K562 (cell line): ENCODE measurements around the gene PIN1. TPM values are rescaled to one million over a fixed set of nuclear protein-coding genes. Genes with fewer than 3 reads are reported as not detected.

Source experiments
- ATAC-seq: fragments of 200-7000 bp; cut with Tn5 transposase; 3 replicates; pipeline ENCODE4 v1.9.1; 2020; ENCODE audit warnings: moderate library complexity
- BruUV-seq: library from RNA; stranded (reverse); fragments of 400-500 nt; replicated peaks from 2 replicates; lab custom pipeline; 2021; lab: Mats Ljungman, UMichigan
- CTCF ChIA-PET: fragments of 300-600 bp; formaldehyde crosslinking; extraction: SDS; loops from one replicate; lab custom pipeline; 2021; ENCODE audit warnings: low intra/inter-chr PET ratio; lab: Yijun Ruan, JAX
- POLR2A ChIA-PET: fragments of 300-600, 350-650 bp; sonication (Branson Sonifier 250); formaldehyde crosslinking; extraction: SDS; loops from one replicate; lab custom pipeline; 2021; ENCODE audit warnings: antibody characterized with exemption, inconsistent platforms; lab: Yijun Ruan, JAX
- DNase-seq, 4 experiments: peaks; one replicate each; pipeline versions ENCODE4 v3.0.0 to v3.0.0-alpha.2; 2011 to 2018; ENCODE audit warnings: low spot score in 3 of 4, mixed read lengths in 3 of 4; ENCODE audit errors: extremely low read depth in 1 of 4
- FAIRE-seq: peaks from 2 replicates; lab custom pipeline; 2011; peaks lifted over from hg19 to GRCh38; lab: Jason Lieb, UNC
- H2AFZ ChIP-seq: 2 replicates; pipeline ENCODE4 v1.6.0; 2011; ENCODE audit warnings: low read depth, low read length, control low read depth, inconsistent platforms
- H3K27ac ChIP-seq: fragments of 200-600 bp; 3 replicates; pipeline ENCODE4 v1.8.0; 2011; ENCODE audit warnings: low read depth, mild to moderate bottlenecking, control low read depth, inconsistent platforms, low read length, moderate library complexity, mixed read lengths; ENCODE audit errors: extremely low read depth
- H3K27me3 ChIP-seq, 2 experiments: fragments of 300-600 bp in 1 of 2; 2 replicates in 1 of 2; 3 replicates in 1 of 2; pipeline versions ENCODE4 v1.6.0 to v1.8.0; 2011; ENCODE audit warnings: inconsistent platforms in 2 of 2, low read length in 2 of 2, mild to moderate bottlenecking in 1 of 2, mixed read lengths in 1 of 2, moderate library complexity in 1 of 2; ENCODE audit not compliant: control insufficient read depth in 2 of 2, insufficient read depth in 2 of 2
- H3K36me3 ChIP-seq: fragments of 300-600 bp; 3 replicates; pipeline ENCODE4 v1.8.0; 2011; ENCODE audit warnings: mild to moderate bottlenecking, low read length, inconsistent platforms; ENCODE audit not compliant: control insufficient read depth, insufficient read depth
- H3K4me1 ChIP-seq, 2 experiments: fragments of 200-600 bp in 1 of 2; replicated peaks in 1 of 2; 2 replicates in 1 of 2; 3 replicates in 1 of 2; pipeline versions ENCODE4 v1.5.1 to v1.8.0; 2011; ENCODE audit warnings: inconsistent platforms in 2 of 2, low read length in 2 of 2, mild to moderate bottlenecking in 1 of 2, mixed read lengths in 1 of 2, moderate library complexity in 1 of 2; ENCODE audit not compliant: control insufficient read depth in 2 of 2, insufficient read depth in 2 of 2
- H3K4me2 ChIP-seq: 2 replicates; pipeline ENCODE4 v1.6.1; 2011; ENCODE audit warnings: low read length, control low read depth, inconsistent platforms, mixed read lengths; ENCODE audit not compliant: insufficient read depth
- H3K4me3 ChIP-seq: fragments of 200-600 bp; sonication (generic), shearing (Covaris generic); 2 replicates; pipeline ENCODE4 v1.5.1; 2016; ENCODE audit warnings: control low read depth, inconsistent platforms
- H3K79me2 ChIP-seq: fragments of 200-600 bp; 3 replicates; pipeline ENCODE4 v1.8.0; 2011; ENCODE audit warnings: low read length, inconsistent platforms; ENCODE audit not compliant: control insufficient read depth, insufficient read depth
- H3K9ac ChIP-seq, 2 experiments: 2 replicates each; pipeline versions ENCODE4 v1.6.0 to v1.6.1; 2011; ENCODE audit warnings: low read depth in 2 of 2, low read length in 2 of 2, control low read depth in 1 of 2, inconsistent platforms in 1 of 2, mild to moderate bottlenecking in 1 of 2, mixed read lengths in 1 of 2; ENCODE audit not compliant: insufficient read depth in 1 of 2
- H3K9me1 ChIP-seq: one replicate; pipeline ENCODE4 v1.6.0; 2011; ENCODE audit warnings: inconsistent platforms, mild to moderate bottlenecking, low read length, moderate library complexity; ENCODE audit not compliant: control insufficient read depth, insufficient read depth
- H3K9me3 ChIP-seq: replicated peaks from 2 replicates; pipeline ENCODE4 v1.5.1; 2011; ENCODE audit warnings: low read depth, low read length, inconsistent platforms; ENCODE audit not compliant: control insufficient read depth, insufficient read depth
- H4K20me1 ChIP-seq: replicated peaks from 2 replicates; pipeline ENCODE4 v1.6.1; 2011; ENCODE audit warnings: low read length, inconsistent platforms, mixed read lengths; ENCODE audit not compliant: control insufficient read depth, insufficient read depth
- POLR2A ChIP-seq: fragments of 450-650 bp; conservative IDR thresholded peaks from 2 replicates; pipeline ENCODE4 v1.6.1; 2016
- SMAD4 ChIP-seq: fragments of 250-450 bp; sonication (Bioruptor Pico); conservative IDR thresholded peaks from 2 replicates; pipeline ENCODE4 v1.8.0; 2021; ENCODE audit warnings: inconsistent platforms, mild to moderate bottlenecking, moderate library complexity
- TARDBP ChIP-seq: fragments of 450-650 bp; IDR thresholded peaks from 2 replicates; pipeline ENCODE4 v1.6.1; 2016
- USF2 ChIP-seq: sonication (generic); formaldehyde crosslinking; IDR thresholded peaks from 2 replicates; pipeline ENCODE4 v1.5.0; 2020; ENCODE audit warnings: missing genetic modification reagents
- WGBS: fragments of 100-300 bp; shearing (Covaris generic); methylation state at CpG from one replicate; pipeline ENCODE4 v1.1.6; 2016; ENCODE audit warnings: low coverage, mixed read lengths; ENCODE audit not compliant: insufficient coverage; ENCODE audit errors: missing lambda C conversion rate; 5-methylcytosine and 5-hydroxymethylcytosine counted together
- in situ Hi-C: fragments of 300-500 bp; cut with MboI; formaldehyde crosslinking; loops from 4 replicates; pipeline ENCODE4 v1.15.0; 2018; ENCODE audit warnings: inconsistent platforms, mixed read lengths
- intact Hi-C: fragments of 100-400 bp; cut with micrococcal nuclease; formaldehyde crosslinking; loops from 2 replicates; pipeline ENCODE4 v1.14.2; 2022
- polyA plus RNA-seq, 8 experiments: library from polyadenylated mRNA; depleted of rRNA in 4 of 8; stranded (reverse) in 5 of 8; unstranded in 3 of 8; fragments of >200 nt; fragmentation: Nextera tagmentation in 2 of 8; fragmentation: Illumina TruSeq in 1 of 8; extraction: Ambion mirVana in 2 of 8; extraction: Trizol in 1 of 8; gene quantifications; 2 replicates each; pipeline versions ENCODE4 v1.2.1 to v1.2.3, GENCODE V29; 2011 to 2014; ENCODE audit warnings: inconsistent platforms in 1 of 8, missing spikeins in 1 of 8
- total RNA-seq, 7 experiments: library from RNA; depleted of rRNA in 6 of 7; stranded (reverse); fragments of >200 nt in 6 of 7; fragmentation: Illumina TruSeq in 2 of 7; extraction: Trizol in 2 of 7; gene quantifications; 2 replicates each; pipeline versions ENCODE4 v1.2.1 to v1.2.3, GENCODE V29; 2011 to 2021; ENCODE audit warnings: low replicate concordance in 1 of 7

PIN1 gene
- total and polyA plus RNA-seq, 9 of the 15 experiments (the other 6 are each of a cell fraction or from before 2014, with no cell fraction given), result 1.6 to 178 (median 42.5) TPM

DNA sequence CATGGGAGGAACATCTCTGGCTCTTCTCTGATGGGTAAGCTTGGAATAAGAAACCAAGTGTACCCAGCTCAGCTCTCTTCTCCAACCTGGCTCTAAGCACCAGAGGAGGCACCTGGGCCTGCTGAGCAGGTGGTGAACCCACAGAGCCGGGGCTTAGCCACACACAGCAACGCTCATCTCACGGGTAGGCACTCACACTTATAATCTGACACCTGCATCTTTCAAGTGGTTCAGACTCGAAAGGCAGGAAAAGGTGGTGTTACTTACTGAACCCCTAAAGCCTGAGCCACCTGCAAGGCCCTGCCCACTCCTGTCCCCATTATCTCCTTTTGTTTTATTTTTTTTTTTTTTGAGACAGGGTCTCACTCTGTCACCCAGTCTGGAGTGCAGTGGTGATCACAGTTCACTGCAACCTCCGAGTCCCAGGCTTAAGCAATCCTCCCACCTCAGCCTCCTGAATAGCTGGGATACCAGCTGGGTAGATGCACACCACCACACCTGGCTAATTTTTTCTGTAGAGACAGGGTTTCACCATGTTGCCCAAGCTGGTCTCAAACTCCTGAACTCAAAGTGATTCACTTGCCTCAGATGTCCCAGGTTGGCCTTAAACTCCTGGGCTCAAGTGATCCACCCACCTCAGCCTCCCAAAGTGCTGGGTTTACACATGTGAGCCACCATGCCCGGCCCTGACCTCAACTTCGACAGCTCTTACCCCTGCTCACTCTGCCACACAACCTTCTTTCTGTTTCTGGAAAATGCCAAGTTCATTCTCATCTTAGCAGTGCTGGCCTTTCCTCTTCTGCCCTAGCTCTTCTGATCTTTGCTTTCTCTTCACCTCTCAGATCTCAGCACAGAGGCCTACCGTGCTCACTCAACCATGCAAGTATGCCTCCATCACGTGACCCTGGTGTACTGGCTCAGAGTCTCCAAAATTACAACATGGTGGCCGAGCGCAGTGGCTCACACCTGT is 26.0 kb upstream of the PIN1 start:
- Histone ChIP-seq H3K9ac (0 out of 4 replicates have a peak overlapping the region, but pooled peaks of 1 of the 2 experiments have one; percentile 13), H3K27me3 (no peaks in the 10 kb centered on the region), H2AFZ (no peak overlapping the region), H3K4me1 (peaks cover 0 to 5% of the 10 kb centered on the region in 2 experiments; a peak in 1 of 5 replicates), H3K36me3 (peaks cover 45% of the 10 kb centered on the region; the same call in 2 of the 3 replicates), H3K9me3 (no peaks in the 10 kb centered on the region), H3K4me3 (no peak overlapping the region), H3K27ac (no peak overlapping the region), H3K9me1 (no peaks in the 10 kb centered on the region), H3K4me2 (no peak overlapping the region), H3K79me2 (no peaks in the 10 kb centered on the region), H4K20me1 (no peaks in the 10 kb centered on the region)
- no TSS peak for BruUV-seq
- 87% methylated on average over 11 of the region's 11 CpGs for WGBS
- no peak for TF ChIP-seq TARDBP
- no peak for TF ChIP-seq SMAD4
- 0 out of 2 replicates have a peak, but pooled peaks have one; percentile 8 for TF ChIP-seq USF2 (CRISPR knock-in tag)
- peak; percentile 53; the same call in 1 of the 2 replicates for TF ChIP-seq POLR2A
- ChIA-PET CTCF (no interaction called here), POLR2A (interaction anchor here (0.6 to 2.6 kb wide), 4 partner anchors 10 to 268 kb away, joined by 3 to 8 read pairs (median 4); partner anchors contain the start of gene FBXL12)
- FAIRE-seq (no peak), DNase-seq (no peak), ATAC-seq (no peak; the same call in none of the 3 replicates)
- in situ Hi-C loops, result no loop called here
- intact Hi-C loops, result no loop called here
